GM18511 (cell line): ENCODE data around the gene SLC44A1.

Experiments used
- ATAC-seq: cut with Tn5 transposase; IDR thresholded peaks from one replicate; pipeline ENCODE4 v1.9.1; 2021; ENCODE audit warnings: mild to moderate bottlenecking, moderate library complexity; ENCODE audit not compliant: unreplicated experiment

The SLC44A1 gene

GRCh38 chr9:105452185-105452584 is 207.7 kb downstream of the SLC44A1 start:
- ATAC-seq: no peak

GRCh38 chr9:105455836-105456475 is 211.5 kb downstream of the SLC44A1 start:
- no peak for ATAC-seq

GRCh38 chr9:105457560-105458294 is 213.3 kb downstream of the SLC44A1 start:
- ATAC-seq: no peak

- no peak for ATAC-seq
Observed at GRCh38 chr9:105458404-105458803, 214.0 kb downstream of the SLC44A1 start.

GRCh38 chr9:105459336-105459735 is 214.9 kb downstream of the SLC44A1 start:
- no peak for ATAC-seq

GRCh38 chr9:105466898-105467455 is 222.5 kb downstream of the SLC44A1 start:
- no peak for ATAC-seq

GRCh38 chr9:105468875-105469274 is 224.4 kb downstream of the SLC44A1 start:
- no peak for ATAC-seq

GRCh38 chr9:105473221-105473620 is 228.8 kb downstream of the SLC44A1 start:
- ATAC-seq: no peak

- no peak for ATAC-seq
Observed at GRCh38 chr9:105475302-105475701, 230.9 kb downstream of the SLC44A1 start.

GRCh38 chr9:105479846-105480245 is 235.4 kb downstream of the SLC44A1 start:
- no peak for ATAC-seq

- peak; percentile 92 for ATAC-seq
Observed at GRCh38 chr9:105483618-105484017, 239.2 kb downstream of the SLC44A1 start.

GRCh38 chr9:105484226-105484625 is 239.8 kb downstream of the SLC44A1 start:
- no peak for ATAC-seq

- no peak for ATAC-seq
Observed at GRCh38 chr9:105485131-105485530, 240.7 kb downstream of the SLC44A1 start.
